ENCODE results near the gene ADRB2.
"Not testable (repeated sequence)": the region's sequence is repeated elsewhere in the genome, so short reads cannot be mapped to it uniquely, and the experiment has no call there.

Gene ADRB2

GRCh38 chr5:148875205-148875875, 48.9 kb downstream of the ADRB2 start:
- no peak for TF ChIP-seq ZFX (IDR thresholded peaks at IDR 0.05; ENCODE audit: borderline replicate concordance)
- TF ChIP-seq, protein P1, sequence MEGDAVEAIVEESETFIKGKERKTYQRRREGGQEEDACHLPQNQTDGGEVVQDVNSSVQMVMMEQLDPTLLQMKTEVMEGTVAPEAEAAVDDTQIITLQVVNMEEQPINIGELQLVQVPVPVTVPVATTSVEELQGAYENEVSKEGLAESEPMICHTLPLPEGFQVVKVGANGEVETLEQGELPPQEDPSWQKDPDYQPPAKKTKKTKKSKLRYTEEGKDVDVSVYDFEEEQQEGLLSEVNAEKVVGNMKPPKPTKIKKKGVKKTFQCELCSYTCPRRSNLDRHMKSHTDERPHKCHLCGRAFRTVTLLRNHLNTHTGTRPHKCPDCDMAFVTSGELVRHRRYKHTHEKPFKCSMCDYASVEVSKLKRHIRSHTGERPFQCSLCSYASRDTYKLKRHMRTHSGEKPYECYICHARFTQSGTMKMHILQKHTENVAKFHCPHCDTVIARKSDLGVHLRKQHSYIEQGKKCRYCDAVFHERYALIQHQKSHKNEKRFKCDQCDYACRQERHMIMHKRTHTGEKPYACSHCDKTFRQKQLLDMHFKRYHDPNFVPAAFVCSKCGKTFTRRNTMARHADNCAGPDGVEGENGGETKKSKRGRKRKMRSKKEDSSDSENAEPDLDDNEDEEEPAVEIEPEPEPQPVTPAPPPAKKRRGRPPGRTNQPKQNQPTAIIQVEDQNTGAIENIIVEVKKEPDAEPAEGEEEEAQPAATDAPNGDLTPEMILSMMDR (IDR thresholded peaks at IDR 0.05), result no peak

DNA sequence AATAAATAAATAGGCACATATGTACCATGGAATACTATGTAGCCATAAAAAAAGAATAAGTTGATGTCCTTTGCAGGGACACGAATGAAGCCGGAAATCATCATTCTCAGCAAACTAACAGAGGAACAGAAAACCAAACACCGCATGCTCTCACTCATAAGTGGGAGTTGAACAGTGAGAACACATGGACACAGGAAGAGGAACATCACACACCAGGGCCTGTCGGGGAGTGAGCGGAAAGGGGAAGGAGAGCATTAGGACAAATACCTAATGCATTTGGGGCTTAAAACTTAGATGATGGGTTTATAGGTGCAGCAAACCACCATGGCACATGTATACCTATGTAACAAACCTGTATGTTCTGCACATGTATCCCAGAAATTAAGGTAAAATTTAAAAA, 51.0 kb downstream of the ADRB2 start:
- H3K27ac ChIP-seq, result not testable (repeated sequence)

More at GRCh38 chr5:148875205-148875875, 48.9 kb downstream of the ADRB2 start:
- no peak overlapping the region for H3K27ac ChIP-seq

Measured in 22Rv1 (cell line).